Peyer's patch (tissue), 4 donors: ENCODE data around the gene ADARB1. TPM values are rescaled to one million over a fixed set of nuclear protein-coding genes. Genes with fewer than 3 reads are reported as not detected.

Experiments
- DNase-seq, 3 donors: peaks; one replicate each; pipeline ENCODE4 v3.0.0-alpha.2; 2017 to 2019
- H3K27ac ChIP-seq, 4 donors: fragments of 200-600 bp; sonication (generic); one replicate each; pipeline ENCODE4 v1.5.1; 2016 to 2019
- H3K27me3 ChIP-seq, 2 donors: fragments of 200-600 bp; sonication (generic); one replicate each; pipeline ENCODE4 v1.5.1; 2019
- H3K36me3 ChIP-seq, 3 donors: fragments of 200-600 bp; sonication (generic); one replicate each; pipeline ENCODE4 v1.5.1; 2016 to 2019
- H3K4me1 ChIP-seq, 4 donors: fragments of 200-600 bp; sonication (generic); one replicate each; pipeline ENCODE4 v1.5.1; 2016 to 2019
- H3K4me3 ChIP-seq, 4 donors: fragments of 200-600 bp; sonication (generic); 1 replicate in 3 of 4; 2 replicates in 1 of 4; pipeline ENCODE4 v1.5.1; 2016 to 2019; ENCODE audit warnings: mild to moderate bottlenecking in 1 of 4
- H3K9me3 ChIP-seq, 4 donors: fragments of 200-600 bp; sonication (generic); one replicate each; pipeline ENCODE4 v1.5.1; 2016 to 2019; ENCODE audit warnings: mild to moderate bottlenecking in 1 of 4
- POLR2A ChIP-seq, 2 donors: fragments of 450-650 bp; IDR thresholded peaks; one replicate each; pipeline ENCODE4 v1.5.1; 2017; ENCODE audit warnings: antibody characterized with exemption in 2 of 2, mild to moderate bottlenecking in 2 of 2, moderate library complexity in 2 of 2
- total RNA-seq, 4 donors: library from RNA; depleted of rRNA; stranded (reverse); fragments of >200 nt; gene quantifications; one replicate each; pipeline ENCODE4 v1.1.0, GENCODE V29; 2016
- TF ChIP-seq, protein P1 (sequence below), 6 experiments: fragments of 450-650 bp in 4 of 6; fragments of 200-600 bp in 2 of 6; sonication (generic) in 1 of 6; IDR thresholded peaks; one replicate each; pipeline ENCODE4 v1.5.1; 2017 to 2019; ENCODE audit warnings: antibody characterized with exemption in 6 of 6, mild to moderate bottlenecking in 3 of 6, moderate library complexity in 1 of 6

The ADARB1 gene
- total RNA-seq, 4 donors from 2014 or later, result 7.4 to 47.9 (median 10.0) TPM

GRCh38 chr21:45060089-45060488, 14.3 kb upstream of the ADARB1 start:
- TF ChIP-seq, protein P1, sequence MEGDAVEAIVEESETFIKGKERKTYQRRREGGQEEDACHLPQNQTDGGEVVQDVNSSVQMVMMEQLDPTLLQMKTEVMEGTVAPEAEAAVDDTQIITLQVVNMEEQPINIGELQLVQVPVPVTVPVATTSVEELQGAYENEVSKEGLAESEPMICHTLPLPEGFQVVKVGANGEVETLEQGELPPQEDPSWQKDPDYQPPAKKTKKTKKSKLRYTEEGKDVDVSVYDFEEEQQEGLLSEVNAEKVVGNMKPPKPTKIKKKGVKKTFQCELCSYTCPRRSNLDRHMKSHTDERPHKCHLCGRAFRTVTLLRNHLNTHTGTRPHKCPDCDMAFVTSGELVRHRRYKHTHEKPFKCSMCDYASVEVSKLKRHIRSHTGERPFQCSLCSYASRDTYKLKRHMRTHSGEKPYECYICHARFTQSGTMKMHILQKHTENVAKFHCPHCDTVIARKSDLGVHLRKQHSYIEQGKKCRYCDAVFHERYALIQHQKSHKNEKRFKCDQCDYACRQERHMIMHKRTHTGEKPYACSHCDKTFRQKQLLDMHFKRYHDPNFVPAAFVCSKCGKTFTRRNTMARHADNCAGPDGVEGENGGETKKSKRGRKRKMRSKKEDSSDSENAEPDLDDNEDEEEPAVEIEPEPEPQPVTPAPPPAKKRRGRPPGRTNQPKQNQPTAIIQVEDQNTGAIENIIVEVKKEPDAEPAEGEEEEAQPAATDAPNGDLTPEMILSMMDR (IDR thresholded peaks at IDR 0.05), result no peak
- no peak for TF ChIP-seq POLR2A (IDR thresholded peaks at IDR 0.05)
- DNase-seq, result no peak

DNA sequence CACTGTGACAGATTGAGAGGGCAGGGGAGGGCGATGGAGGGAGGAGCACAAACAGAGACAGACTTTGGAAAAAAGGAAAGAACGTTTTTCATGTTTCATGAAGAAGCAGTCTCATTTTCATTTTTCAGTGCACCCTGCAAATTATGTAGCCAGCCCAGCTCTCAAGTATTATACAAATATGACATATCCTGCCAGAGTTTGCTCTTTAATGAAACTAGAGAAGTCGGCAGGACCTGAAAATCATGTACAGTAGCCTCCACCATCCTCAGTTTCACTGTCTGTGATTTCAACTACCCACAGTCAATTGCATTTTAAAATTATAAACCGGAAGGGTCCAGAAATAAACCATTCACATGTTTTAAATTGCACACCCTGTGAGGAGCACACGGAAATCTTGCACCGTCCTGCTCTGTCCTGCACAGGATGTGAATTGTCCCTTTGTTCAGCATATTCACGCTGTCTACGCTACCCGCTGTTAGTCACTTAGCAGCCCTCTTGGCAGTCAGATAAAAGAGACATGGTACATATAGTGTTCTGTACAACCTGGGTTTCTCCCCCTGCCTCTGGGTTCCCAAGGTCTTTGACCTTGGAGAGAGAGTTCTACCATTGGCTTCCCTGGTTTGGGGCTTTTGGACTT, 13.6 kb upstream of the ADARB1 start:
- H3K4me1 ChIP-seq, result no peaks in the 10 kb centered on the region
- H3K9me3 ChIP-seq, result no peaks in the 10 kb centered on the region
- no peaks in the 10 kb centered on the region for H3K36me3 ChIP-seq
- TF ChIP-seq, protein P1 (IDR thresholded peaks at IDR 0.05), result no peak
- TF ChIP-seq POLR2A (IDR thresholded peaks at IDR 0.05), result no peak
- H3K27ac ChIP-seq, result no peak overlapping the region
- H3K4me3 ChIP-seq, result no peak overlapping the region
- no peak for DNase-seq
- no peaks in the 10 kb centered on the region for H3K27me3 ChIP-seq

More at GRCh38 chr21:45060089-45060488, 14.3 kb upstream of the ADARB1 start:
- H3K27me3 ChIP-seq, result no peaks in the 10 kb centered on the region
- no peaks in the 10 kb centered on the region for H3K4me1 ChIP-seq
- H3K36me3 ChIP-seq, result no peaks in the 10 kb centered on the region
- H3K27ac ChIP-seq, result no peak overlapping the region
- no peak overlapping the region for H3K4me3 ChIP-seq
- H3K9me3 ChIP-seq, result no peaks in the 10 kb centered on the region

- DNase-seq, result no peak
- TF ChIP-seq, protein P1 (IDR thresholded peaks at IDR 0.05), result no peak
- TF ChIP-seq POLR2A (IDR thresholded peaks at IDR 0.05), result no peak
These were observed 10.3 kb upstream of the ADARB1 start for GRCh38 chr21:45064091-45064490.

DNA sequence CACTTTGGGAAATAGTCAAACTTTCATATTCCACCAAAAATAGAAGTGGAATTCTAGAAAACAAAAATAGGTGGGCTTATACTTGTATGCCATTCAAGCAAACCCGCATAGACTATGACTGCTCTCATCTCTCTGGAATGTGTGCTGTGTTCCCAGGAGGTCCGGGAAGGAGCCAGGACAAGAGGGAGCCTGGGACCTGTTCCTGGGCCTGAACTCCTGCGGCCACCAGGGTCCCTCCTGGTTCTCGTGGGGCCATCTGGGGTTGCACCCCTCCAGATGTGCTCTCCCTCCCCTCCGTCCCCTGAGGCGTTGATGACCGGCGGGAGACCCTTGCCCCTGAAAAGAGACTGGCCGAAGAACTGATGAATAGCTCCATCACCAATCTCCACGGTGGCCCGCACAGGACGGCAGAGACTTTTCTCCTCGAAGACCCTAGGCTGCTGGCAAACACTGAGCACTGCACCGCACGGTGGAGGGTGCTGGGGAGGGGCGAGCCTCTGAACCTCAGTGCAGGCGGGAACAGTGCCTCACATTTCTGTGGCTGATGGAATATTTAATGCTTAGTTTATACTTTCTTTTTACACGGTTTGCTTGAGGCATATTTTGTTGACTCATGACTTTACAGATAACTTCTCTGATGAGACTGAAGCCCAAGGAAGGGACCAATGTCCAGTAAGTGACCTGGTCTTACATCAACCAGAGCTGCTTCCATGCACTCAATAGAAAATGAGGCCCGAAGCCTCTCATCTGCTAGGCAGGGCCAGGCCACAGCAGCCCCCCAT, 9.6 kb upstream of the ADARB1 start:
- no peak for DNase-seq
- Histone ChIP-seq H3K9me3 (no peaks in the 10 kb centered on the region), H3K27me3 (no peaks in the 10 kb centered on the region), H3K4me1 (no peaks in the 10 kb centered on the region), H3K27ac (no peak overlapping the region), H3K4me3 (no peak overlapping the region), H3K36me3 (no peaks in the 10 kb centered on the region)
- TF ChIP-seq, protein P1 (IDR thresholded peaks at IDR 0.05), result no peak
- TF ChIP-seq POLR2A (IDR thresholded peaks at IDR 0.05), result no peak

More at GRCh38 chr21:45064091-45064490, 10.3 kb upstream of the ADARB1 start:
- H3K4me1 ChIP-seq, result no peaks in the 10 kb centered on the region
- no peaks in the 10 kb centered on the region for H3K27me3 ChIP-seq
- no peak overlapping the region for H3K4me3 ChIP-seq
- no peak overlapping the region for H3K27ac ChIP-seq
- no peaks in the 10 kb centered on the region for H3K36me3 ChIP-seq
- no peaks in the 10 kb centered on the region for H3K9me3 ChIP-seq

GRCh38 chr21:45067462-45068285, 6.7 kb upstream of the ADARB1 start:
- Histone ChIP-seq H3K36me3 (no peaks in the 10 kb centered on the region), H3K4me3 (no peak overlapping the region), H3K27me3 (no peaks in the 10 kb centered on the region), H3K4me1 (no peaks in the 10 kb centered on the region), H3K9me3 (no peaks in the 10 kb centered on the region), H3K27ac (no peak overlapping the region)
- DNase-seq, result no peak
- TF ChIP-seq, protein P1 (IDR thresholded peaks at IDR 0.05), result no peak
- TF ChIP-seq POLR2A (IDR thresholded peaks at IDR 0.05), result no peak
